GM23248 (cell line): Measurements from ENCODE around the gene S100A13.

Experiments
- EZH2 ChIP-seq: fragments of 200-600 bp; sonication (generic); IDR thresholded peaks from 2 replicates; pipeline ENCODE4 v1.6.1; 2018; ENCODE audit warnings: antibody characterized with exemption, mild to moderate bottlenecking; ENCODE audit not compliant: insufficient read depth, poor library complexity, severe bottlenecking
- EZH2phosphoT487 ChIP-seq: fragments of 200-600 bp; sonication (generic); IDR thresholded peaks from 2 replicates; pipeline ENCODE4 v1.6.1; 2018; ENCODE audit warnings: antibody characterized with exemption, moderate library complexity, mild to moderate bottlenecking, low read depth; ENCODE audit not compliant: insufficient read depth

DNA sequence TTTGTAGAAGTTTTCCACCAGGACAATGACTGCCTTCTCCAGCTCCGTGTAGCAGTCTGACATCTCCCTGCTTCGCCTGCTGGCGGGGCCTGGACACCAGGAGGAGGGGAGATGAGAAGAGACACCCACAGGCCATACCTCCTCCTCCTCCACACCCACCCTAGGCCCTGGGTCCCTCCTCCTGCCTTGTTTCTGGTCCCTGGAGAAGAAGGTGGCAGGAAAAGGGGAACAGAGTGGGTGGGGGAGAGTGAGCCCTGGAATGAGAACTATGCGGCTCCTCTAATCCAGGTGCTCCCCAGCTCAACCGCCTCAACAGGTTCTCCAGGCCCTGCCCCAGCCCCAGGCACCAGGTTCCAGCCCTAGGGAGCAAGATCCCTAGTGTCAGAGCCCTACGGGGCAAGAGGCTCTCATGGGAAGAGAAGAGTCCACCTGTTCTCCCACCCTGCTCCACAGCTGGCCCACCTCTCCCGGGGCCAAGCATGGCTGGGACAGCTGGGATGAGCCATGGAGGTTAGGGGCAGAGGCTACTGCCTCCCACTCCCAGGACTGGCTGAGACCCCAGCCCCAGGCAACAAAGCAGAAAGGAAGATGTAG is 19.1 kb downstream of the S100A13 start:
- TF ChIP-seq EZH2 (no peak), EZH2phosphoT487 (no peak)
